Fibroblast of lung (primary cell): Measurements from ENCODE around the gene CMTM3.

Experiments used
- EZH2 ChIP-seq: IDR thresholded peaks from 2 replicates; pipeline ENCODE4 v1.5.1; 2012; ENCODE audit warnings: low read length, control low read depth, mild to moderate bottlenecking; ENCODE audit errors: missing control alignments
- TF ChIP-seq, protein P1 (sequence below), 2 donors: IDR thresholded peaks in 1 of 2; conservative IDR thresholded peaks in 1 of 2; 1 replicate in 1 of 2; 2 replicates in 1 of 2; pipeline ENCODE4 v1.5.1; 2011 to 2012; ENCODE audit warnings: low read length in 2 of 2, control low read depth in 1 of 2, inconsistent platforms in 1 of 2, low read depth in 1 of 2, mild to moderate bottlenecking in 1 of 2

- TF ChIP-seq, protein P1, sequence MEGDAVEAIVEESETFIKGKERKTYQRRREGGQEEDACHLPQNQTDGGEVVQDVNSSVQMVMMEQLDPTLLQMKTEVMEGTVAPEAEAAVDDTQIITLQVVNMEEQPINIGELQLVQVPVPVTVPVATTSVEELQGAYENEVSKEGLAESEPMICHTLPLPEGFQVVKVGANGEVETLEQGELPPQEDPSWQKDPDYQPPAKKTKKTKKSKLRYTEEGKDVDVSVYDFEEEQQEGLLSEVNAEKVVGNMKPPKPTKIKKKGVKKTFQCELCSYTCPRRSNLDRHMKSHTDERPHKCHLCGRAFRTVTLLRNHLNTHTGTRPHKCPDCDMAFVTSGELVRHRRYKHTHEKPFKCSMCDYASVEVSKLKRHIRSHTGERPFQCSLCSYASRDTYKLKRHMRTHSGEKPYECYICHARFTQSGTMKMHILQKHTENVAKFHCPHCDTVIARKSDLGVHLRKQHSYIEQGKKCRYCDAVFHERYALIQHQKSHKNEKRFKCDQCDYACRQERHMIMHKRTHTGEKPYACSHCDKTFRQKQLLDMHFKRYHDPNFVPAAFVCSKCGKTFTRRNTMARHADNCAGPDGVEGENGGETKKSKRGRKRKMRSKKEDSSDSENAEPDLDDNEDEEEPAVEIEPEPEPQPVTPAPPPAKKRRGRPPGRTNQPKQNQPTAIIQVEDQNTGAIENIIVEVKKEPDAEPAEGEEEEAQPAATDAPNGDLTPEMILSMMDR (conservative IDR thresholded peaks at IDR 0.05 in 1 of 2, IDR thresholded peaks at IDR 0.05 in 1 of 2; ENCODE audit: low read depth in 1 of 2, low read length in 2 of 2): no peak
- TF ChIP-seq EZH2: no peak
Measured at GRCh38 chr16:66605979-66606751, 1.7 kb downstream of the CMTM3 start.
